HG02610 (cell line): ENCODE measurements around the gene ABHD16A.

Source experiments
- ATAC-seq: cut with Tn5 transposase; IDR thresholded peaks from one replicate; pipeline ENCODE4 v1.9.1; 2021; ENCODE audit warnings: mild to moderate bottlenecking, moderate library complexity; ENCODE audit not compliant: unreplicated experiment

The ABHD16A gene

DNA sequence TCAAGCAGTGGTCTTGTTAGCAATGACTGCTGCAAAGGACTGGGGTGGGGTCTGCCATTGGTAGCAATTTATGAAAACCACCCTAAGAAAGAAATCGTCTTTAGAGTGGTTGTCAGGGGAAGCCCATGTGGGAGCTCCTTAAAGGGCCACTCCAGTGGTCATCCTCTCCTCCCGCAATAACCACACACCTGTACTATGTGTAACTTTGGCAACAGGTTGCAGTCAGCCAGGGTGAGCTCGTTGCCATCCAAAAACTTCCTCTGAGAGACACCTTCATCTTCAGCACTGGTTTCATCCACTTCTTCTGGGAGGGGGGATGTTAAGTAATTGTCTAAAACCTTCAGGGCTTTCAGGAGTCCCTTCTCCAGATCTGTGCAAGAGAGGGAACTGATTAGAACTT is 28.9 kb upstream of the ABHD16A start:
- no peak for ATAC-seq

DNA sequence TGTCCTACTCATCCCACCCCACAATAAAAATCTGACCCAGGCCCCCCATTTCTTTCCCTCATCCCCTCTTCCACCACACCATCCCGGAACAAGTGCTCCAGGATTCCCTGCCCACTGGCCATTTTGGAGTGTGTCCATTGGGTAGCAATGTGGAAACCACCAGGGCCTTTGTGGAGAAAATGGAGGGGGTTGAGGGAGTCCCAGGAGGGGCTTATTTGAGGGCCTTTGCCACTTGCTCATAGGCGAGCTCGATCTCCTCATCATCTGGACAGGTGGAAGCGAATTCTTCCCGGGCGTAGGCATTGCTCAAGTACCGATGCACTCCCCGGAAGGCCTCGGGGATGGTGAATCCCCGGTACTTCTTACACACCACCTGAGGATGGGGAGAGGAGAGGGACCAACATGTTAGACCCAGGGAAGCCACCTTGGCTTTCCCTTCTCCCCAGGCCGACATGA is 27.5 kb upstream of the ABHD16A start:
- ATAC-seq = no peak

DNA sequence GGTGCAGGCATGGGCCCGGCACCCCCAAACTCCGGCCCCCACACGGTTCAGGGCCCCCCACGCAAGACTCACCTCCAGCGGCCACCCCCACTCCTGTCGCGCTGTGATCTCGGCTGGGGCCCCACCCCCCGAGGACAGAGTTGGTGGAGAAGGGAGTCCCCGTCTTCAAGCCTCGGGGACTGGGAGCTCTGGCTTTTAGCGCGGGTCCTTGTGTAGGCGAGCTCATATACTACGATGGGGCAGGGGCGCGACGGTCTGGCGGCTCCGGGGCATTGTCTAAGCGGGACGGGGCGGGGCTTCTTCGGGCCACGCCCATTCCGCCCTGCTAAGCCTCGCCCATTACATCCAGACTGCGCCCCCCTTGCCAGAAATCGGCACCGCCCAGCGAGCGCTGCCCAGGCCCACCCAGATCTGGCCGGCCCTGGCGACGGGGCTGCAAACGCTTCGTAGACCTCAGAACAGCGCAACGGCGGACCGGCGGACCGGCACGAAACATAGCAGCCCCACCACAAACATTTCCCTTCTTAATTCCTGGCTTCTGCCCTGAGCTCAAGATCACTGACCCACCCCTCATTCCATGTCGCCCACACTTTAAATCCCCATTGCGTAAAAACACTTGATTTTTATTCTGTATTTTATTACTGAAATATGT is 27.0 kb upstream of the ABHD16A start:
- no peak for ATAC-seq

DNA sequence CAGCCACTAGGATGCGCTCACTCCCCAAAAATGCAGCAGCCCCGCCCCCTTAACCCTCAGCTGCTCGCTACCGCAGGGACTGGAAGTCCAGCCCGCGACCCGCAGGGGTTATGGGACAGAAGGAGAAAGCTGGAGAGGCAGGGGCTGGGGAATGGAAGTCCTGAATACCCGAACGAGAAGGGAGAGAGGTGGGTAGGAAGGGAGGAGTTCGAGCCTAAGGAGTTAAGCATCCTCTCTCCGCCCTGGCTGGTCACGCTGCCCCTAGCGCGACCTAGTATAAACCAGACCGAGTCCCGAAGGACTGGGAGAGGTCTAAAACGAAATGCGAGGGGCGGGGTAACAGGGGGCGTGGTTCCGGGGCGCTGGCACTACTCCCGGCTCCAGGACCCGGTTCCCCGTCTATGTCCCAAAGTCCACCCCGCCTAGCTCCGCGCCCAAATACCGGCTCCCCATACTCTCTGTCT is 26.4 kb upstream of the ABHD16A start:
- ATAC-seq = no peak

DNA sequence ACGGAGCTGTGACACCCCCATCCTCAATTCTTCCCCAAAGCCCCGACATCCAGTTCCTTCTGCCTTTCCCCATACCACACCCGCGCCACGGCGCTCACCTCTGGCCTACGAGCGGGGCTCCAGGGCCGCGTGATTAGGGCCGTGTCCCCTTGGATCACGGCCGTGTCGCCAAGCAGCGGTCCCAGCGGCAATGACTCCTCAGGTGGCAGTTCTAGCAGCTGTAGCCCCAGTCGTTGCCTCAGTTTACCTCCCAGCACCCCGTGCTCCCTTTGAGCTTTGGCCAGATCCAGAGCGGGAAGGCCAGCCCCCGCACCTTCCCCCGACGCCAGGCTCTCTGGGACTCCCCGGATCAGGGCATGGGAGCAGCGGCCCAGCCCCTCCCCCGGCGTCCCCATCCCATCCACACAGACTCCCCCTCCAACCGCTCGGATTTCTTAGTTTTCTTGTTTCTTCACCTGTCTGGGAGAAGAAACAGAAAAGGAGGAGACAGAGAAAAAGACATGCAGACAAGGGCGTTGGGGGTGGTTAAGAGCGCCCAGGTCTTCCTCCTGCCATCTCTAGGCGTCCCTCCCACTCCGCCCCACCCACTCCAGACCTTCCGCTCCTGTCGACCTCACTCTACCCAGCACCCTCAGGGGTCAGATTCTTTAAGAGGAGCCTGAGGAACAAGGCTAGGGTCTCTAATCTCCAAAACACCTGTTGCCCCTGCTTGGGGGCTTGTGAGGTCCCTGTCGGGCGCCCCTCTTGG is 25.8 kb upstream of the ABHD16A start, which contains the start of gene DDAH2:
DDAH2 (minus strand) TSS at position 533 of the 748 bp plus-strand sequence; CDS start at position 395, 138 bp downstream.
- no peak for ATAC-seq

DNA sequence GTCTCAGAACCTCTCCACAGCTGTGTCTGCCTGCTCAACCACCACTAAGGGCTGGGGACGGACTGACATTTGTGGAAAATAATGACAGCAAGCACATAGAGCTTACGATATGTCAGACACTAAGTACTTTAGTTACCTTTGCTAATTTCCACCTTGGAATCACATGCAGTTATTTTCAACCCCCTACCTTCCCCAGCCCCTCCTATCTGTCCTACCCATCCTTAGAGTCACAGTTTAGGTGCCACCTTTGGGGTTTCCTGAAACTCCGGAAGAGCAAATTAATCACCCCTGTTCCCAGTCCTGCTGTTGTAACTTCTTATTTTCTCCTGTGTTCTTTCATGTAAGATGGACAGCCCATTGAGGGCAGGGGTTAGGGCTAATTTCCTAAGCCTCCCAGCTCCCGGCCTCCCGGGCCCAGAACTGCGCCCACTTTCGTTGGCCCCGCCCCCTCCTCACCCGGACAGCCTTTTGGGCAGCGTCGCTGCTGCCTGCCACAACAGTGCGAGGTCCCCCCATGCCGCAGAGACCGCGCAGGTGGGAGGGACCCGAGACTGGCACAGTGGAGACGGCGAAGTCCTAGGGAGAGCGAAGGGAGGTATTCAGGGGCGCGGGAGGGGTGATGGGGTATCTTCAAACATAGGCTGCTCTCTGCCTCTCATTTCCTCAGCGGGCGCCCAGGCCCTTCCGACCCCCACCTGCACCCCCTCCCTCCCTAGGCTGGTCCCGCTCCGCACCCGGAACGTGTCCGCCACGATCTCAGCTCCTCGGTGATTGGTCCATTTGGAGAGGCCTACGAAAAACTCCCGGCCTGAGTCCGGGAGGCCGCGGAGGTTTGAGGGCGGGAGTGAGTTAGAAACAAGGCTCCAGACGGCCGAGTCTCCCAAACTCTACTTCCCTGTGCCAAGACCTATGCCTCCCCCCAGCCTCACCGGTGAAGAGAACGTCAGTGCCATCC is 24.9 kb upstream of the ABHD16A start:
- ATAC-seq = no peak

DNA sequence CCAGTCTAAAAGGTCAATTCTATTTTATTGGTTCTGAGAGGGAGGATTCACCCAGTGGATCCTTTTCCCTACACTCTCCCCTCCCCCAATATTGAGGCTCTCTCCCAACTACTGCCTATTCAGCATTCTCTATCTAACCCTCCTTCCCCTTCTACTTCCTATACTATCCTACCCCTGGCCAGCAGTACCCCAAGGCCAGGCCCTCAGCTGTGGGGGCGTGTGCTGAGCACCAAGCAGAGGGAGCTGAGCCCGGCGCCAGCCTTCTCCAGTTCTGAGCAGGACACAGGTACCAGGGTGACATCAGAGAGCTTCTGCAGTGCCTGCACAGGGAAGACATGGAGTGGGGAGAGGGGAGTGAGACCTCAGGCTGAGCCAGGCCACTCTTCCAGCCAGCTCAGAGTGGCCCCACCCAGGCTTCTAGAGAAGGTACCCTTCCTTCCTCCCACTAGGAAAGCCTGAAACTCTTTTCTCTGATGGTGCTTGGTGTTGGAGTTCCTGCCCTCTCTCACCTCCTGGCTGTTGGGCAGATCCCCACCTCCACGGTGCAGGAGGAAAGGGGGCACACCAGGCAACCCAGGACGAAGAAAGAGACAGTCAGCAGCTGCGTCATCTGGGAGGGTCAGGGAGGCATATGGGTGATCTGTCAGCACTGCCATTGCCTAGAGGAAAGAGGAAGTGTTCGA is 24.1 kb upstream of the ABHD16A start:
- peak; percentile 63 for ATAC-seq

DNA sequence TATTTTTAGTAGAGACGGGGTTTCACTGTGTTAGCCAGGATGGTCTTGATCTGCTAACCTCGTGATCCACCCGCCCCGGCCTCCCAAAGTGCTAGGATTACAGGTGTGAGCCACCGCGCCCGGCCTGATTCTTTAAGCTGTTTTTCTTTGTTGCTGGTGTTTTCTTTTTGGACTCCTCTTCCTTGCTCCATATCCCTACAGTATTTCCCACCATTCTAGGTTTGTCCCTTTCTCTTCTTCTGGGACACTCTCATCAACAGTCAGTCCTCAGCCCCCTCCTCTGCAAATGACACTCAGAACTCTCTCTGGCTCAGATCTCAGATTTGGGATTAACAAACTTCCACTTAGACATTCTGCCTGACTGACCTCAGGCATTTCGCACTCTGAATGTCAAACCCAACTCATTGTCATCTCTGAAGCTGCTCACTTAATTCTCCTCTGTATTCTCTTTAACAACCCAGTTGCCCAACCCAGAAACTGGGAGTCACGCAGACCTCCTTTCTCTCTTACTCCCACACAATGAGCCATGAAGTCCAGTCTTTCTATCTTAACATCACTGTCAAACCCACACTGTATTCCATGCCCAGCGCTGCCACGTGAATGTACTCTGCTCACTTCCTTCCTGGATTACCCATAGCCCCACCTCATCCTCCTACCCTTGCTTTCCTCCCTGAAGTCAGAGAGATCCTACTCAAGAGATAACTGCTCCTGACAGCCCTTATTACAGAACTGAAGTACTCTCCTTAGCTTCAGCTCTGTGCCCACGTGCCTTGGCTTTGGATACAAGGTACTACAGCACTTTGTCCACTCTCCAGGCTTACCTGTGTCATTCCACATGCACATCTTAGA is 22.6 kb upstream of the ABHD16A start:
- ATAC-seq = no peak

DNA sequence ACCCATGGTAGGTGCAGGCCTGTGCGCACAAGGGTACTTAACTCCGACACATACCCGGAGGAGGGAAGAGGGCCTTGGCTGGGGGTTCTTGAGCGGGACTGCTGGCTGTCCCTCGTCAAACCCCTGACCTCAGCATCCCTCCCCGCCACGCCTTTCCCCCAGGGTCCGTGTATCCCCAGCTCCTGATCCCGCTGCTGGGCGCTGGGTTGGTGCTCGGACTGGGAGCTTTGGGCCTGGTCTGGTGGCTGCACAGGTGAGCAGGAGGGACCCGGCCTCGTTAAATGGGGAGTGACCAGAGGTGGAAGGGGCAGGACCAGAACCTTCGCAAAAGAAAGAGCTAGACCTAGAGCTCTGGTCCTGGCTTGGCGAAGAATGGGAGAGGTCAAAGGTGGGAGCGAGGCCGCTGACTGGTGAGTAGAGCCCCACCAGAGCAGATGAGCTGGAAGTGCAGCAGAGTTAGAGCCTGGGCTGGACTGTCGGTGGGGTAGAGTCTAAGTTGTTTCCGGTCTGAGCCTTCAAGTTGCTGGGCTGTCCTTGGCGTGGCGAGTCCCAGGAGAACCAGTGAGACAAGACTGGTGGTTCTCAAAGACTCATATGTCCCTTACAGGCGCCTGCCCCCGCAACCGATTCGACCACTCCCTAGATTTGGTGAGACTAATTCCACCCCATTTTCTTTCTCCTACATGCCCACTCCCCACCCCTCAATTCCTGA is 21.0 kb upstream of the ABHD16A start:
- ATAC-seq = no peak

DNA sequence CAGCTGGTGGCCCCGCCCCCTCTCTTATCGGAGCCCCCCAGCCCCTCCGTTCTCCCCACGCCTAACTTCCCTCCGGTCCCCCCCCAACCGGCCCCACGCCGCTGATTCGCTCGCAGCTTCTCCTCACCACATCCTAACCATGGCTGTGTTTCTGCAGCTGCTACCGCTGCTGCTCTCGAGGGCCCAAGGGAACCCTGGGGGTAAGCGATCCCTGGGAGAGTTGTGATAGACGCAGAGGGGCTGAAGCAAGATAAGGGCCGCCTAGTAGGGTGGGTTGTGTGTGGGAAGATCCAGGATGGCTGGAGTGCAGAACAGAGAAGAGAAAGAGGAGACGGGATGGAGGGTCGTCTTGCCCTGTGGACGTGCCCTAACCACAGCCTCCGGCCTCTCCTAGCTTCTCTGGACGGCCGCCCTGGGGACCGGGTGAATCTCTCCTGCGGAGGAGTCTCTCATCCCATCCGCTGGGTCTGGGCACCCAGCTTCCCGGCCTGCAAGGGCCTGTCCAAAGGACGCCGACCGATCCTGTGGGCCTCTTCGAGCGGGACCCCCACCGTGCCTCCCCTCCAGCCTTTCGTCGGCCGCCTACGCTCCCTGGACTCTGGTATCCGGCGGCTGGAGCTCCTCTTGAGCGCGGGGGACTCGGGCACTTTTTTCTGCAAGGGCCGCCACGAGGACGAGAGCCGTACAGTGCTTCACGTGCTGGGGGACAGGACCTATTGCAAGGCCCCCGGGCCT is 20.3 kb upstream of the ABHD16A start, which contains the start of gene MPIG6B:
MPIG6B (plus strand) TSS at position 129 of the 735 bp plus-strand sequence; CDS start at position 140, 11 bp downstream.
- no peak for ATAC-seq

DNA sequence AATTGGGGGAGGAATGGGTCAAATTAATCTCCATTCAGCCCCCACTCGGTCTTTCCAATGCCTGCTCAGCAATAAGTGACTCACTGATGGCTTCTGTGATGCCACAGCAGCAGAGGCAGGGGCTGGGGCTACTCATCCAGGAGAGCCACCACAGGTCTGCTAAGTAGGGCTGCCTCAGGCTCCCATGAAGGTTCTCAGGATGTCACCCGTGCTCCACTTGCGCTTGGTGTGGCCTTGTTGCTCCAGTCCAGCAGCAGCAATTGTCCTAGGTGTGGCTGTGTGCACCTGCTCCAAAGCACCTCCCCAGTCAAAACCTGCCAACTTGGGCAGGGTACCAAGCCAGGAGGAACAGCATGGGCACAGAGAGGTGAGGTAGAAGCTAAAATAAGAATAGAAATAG is 19.0 kb upstream of the ABHD16A start:
- ATAC-seq = no peak

DNA sequence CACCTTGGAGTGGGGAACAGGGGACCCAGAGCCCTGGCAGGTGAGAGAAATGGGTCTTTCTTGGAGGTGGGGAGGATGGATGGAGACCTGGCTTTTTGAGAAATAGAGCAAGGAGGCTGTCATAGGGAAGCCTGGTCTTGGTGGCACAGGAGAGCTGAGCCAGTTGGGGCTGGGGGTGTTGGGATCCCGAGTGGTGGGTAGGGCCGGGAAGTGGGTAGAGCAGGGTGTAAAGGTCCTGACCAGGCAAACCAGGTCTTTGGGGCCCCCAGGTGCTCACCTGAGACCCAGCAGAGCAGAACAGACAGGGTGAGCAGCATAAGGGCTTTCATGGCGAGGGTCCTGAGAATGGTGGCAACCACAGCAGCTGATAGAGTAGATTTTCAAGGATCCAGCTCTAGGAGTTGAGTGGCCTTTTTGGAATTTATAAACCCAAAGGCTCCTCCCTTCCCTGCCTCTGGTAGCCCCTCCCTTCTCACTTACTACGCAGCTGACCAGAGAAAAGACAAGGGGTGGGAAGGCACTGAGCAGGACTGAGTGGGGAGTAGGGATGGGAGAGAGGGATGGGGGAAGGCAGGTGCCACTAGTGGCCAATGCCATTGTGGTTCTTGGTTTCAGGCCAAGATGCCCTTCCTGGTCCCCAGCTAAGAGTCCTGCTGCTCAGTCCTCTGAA is 18.4 kb upstream of the ABHD16A start, which contains the start of gene LY6G6C:
LY6G6C (minus strand) TSS at position 396 of the 670 bp plus-strand sequence; CDS start at position 329, 67 bp downstream.
- ATAC-seq = no peak

DNA sequence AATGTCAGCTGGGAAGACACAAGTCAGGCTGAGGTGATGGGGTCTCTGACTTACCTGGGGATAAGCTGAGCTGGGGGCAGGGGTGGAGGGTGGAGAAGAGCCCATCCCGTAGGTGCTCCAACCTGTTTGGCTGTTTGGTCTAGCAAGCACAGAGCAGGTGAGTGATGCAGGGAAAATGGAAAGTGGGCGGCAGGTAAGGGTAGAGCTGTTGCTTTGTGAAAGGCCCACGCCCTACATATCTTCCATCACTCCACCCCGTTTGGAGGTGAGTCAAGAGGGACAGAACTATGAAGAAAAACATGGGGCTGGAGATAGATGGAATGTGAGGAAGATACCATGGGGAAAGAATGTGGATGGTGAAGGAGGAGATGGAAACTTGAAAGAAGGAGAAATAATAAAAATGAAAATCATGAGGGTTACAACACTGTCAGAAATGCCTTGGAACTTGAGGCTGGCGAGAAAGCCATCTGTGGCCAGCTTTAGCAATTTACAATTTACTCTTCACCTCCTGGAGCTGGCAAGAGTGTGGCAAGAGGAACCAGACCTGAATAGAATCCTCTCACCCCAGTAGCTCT is 17.2 kb upstream of the ABHD16A start:
- no peak for ATAC-seq

DNA sequence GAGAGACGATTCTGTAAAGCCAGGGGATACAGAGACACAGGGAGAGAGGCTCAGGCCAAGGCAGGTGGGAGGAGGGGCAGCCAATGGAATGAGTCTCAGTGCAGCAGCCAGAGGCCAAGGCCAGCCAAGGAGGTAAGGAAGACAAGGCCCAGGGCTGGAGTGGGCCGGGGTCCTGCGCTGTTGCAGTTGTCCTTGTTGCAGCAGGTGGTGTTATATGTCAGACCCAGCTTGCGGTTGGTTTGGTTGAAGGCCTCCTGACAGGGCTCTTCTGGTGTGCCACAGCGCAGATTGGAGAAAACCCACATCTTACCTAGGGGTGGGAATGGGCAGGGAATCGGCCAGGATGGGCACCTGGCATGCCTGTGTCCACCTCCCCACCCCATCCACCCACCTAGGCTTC is 15.9 kb upstream of the ABHD16A start:
- no peak for ATAC-seq

DNA sequence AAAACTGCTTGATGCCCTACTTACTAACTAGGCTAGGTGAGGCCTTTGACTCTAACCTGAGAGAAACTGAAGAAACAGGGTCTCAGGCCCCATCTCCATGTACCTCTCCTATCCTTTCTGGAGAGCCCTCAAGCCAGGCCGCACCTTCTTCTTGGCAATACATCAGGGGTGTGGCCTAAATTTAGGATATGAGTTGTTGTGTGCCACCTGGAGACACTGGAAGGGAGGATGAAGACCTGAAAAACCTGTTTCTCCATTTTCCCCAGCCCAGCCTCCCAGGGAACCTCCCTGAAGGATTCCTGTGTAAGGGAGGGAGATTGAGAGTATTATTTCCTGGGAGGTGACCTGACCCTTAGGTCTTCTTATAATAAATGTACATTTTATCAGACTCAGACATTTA is 15.1 kb upstream of the ABHD16A start:
- no peak for ATAC-seq

DNA sequence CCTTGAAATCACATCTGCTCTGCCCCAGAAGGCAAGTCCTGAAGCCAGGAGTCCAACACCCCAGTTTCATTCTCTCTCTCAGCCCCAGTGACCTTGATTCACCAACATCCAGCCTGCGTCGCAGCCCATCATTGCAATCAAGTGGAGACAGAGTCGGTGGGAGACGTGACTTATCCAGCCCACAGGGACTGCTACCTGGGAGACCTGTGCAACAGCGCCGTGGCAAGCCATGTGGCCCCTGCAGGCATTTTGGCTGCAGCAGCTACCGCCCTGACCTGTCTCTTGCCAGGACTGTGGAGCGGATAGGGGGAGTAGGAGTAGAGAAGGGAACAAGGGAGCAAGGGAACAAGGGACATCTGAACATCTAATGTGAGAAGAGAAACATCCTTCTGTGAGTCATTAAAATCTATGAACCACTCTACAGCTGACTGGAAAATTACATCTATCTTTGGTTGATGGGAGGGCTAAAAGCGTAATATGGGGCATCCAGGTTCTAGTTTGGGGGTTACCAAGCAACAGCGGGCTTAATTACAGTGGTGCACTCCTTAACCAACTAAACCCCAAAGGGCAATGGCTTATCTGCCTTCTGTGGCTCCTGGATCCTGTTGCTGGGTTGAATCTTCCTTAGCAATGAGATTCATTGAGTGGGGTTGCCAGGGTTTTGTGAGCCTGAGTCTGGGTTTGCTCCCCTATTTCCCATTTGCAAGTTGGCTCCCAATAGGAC is 14.5 kb upstream of the ABHD16A start:
- ATAC-seq = no peak
